ENCODE measurements around the gene MTCL1.

MTCL1 gene

DNA sequence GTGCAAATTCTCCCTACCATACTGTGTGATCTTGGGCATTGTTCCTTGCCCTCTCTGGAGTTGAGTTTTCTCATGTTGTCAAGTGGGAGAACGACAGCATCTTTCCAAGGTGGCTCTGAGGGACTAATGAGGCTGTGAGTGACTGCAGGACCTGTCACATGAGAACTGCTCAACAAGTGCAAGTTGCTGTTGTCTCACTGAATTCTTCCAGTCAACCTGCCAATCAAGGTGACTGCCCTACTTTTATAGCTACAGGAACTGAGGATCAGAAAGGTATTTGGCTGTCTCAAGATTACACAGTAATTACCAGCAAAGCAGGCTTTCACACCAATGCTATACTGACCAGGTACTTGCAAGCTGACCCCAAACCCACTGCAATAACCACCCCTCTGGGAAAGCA, 137.6 kb downstream of the MTCL1 start:
- no peak for DNase-seq

GRCh38 chr18:8844721-8845148, 139.4 kb downstream of the MTCL1 start:
- no peak for DNase-seq

- DNase-seq = no peak
These were observed 140.2 kb downstream of the MTCL1 start for GRCh38 chr18:8845506-8845905.

- no peak for DNase-seq
These were observed 141.9 kb downstream of the MTCL1 start for GRCh38 chr18:8847066-8847755.

DNA sequence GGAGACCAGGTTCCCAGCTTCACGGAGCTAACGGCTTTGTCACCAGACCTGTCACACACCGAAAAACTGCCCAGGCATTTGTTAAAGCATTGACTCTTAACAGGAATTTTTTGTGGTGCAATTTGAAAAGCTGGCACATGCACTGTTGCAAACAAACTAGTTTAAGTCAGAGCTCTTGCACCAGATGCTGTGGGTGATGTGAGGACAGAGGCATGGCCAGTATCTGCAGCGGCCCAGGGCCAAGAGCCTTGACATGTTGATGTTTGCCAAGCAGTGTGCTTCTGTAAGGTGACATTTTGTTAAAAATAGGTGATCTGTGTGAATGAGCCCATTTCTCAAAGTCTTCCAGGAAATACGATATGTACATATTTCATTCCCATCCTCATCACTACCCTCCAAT, 142.5 kb downstream of the MTCL1 start:
- peak; percentile 32 for DNase-seq

DNA sequence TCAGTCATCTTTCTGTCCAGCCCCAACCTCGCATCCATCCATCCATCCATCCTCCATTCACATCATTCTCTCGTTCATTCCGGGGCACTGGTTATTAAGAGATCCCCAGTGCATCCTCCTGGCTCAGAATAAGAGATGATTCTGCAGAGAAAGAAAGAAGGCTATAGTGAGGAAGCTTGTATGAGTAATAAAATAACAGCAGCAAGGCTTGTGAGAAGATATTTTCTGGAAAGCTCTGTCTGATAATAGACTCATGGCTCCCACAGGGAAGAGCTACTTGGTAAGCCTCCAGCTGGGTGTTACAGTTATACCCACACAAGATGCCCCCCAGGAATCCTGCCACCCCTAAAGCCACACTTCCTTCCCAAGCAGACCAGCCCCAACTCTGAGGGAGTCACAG, 143.2 kb downstream of the MTCL1 start:
- no peak for DNase-seq

GRCh38 chr18:8849696-8850095, 144.3 kb downstream of the MTCL1 start:
- DNase-seq = no peak

- DNase-seq = no peak
These were observed 146.3 kb downstream of the MTCL1 start for GRCh38 chr18:8851659-8852058.

GRCh38 chr18:8854550-8854949, 149.2 kb downstream of the MTCL1 start:
- DNase-seq = no peak

DNA sequence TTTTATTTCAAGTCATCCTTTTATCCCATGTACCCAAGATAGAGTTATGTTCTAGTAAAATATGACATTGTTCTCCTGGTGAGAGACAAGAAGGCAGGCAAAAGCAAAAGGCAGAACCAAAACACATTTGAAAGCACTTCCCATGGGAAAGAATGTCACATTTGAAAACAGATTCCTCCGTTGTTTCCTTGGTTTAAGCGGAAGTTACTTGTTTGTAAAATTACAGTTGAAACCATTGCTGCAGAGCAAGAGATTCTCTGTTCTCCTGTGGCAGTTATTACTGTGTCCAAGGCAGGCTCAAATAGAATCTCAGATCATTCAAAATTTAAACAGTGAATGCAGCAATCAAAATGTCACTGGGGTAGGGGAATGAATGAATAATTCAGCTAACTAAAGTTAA, 149.6 kb downstream of the MTCL1 start:
- no peak for DNase-seq

DNA sequence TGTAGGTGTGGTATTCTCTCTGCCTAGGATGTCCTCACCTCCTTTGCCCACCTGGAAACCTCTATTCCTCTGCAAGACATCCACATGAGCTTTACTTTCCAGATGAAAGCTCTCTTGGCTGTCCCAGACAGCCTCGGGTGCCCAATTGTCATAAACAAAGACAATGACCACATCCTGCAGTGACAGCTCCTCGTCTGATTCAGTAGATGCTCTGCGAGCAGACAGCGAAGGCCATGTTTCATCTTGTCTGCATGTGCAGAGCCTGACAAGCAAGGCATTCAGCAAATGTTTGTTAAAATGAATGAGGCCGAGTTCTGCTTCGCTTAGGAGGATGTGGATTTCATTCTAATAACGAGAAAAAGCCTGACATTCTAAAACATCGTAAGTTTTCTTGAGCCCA, 150.9 kb downstream of the MTCL1 start:
- DNase-seq = no peak

DNA sequence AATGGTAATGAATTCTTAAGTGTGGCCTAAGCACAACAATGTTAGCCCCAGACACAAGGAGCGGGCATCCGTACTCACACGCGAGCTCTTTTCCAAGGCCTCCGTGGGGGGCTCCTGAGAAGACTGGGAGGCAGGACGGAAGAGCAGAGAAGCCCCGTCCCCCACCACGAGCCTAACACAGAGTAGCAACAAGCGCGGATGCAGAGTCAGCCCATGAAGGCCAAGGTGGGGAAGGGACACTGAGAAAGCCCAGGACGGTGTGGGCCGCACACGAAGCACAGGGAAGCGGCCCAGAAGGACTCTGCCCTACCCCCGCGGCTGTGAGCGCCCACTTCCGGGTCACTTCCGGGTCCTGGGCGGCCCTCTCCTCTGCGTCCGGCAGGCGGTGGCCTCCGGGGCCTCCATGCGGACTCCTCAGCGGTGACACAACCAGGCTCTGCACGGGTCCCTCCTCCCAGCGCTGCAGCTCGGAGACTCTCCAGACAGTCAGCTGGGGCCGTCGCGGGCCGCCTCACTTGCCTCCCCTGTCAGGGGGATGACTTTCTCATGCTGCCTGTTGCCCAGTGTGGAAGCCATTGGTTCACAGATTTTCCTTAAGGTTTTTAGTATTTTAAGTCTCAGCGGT, 151.5 kb downstream of the MTCL1 start:
- DNase-seq = no peak

DNA sequence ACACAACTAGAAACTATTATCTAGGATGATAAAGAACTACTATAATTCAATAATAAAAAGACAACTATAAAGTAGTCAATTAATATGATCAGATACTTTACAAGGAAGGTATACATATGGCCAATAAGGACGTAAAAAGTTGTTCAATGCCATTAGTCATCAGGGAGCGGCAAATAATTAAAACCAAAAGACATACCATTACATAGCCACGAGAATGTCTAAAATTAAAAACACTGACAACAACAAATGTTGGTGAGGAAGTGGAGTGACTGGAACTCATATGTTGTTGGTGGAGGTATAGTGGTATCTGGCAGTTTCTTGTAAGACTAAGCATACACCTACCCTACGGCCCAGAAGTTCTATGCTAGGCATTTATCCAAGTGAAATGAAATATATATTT, 152.4 kb downstream of the MTCL1 start:
- DNase-seq = no peak

GRCh38 chr18:8858888-8859511, 153.6 kb downstream of the MTCL1 start:
- peak; percentile 17 for DNase-seq

- no peak for DNase-seq
These were observed 155.7 kb downstream of the MTCL1 start for GRCh38 chr18:8860845-8861642.

GRCh38 chr18:8863427-8863826, 158.1 kb downstream of the MTCL1 start:
- no peak for DNase-seq

- no peak for DNase-seq
These were observed 160.6 kb downstream of the MTCL1 start for GRCh38 chr18:8865934-8866333.

DNA sequence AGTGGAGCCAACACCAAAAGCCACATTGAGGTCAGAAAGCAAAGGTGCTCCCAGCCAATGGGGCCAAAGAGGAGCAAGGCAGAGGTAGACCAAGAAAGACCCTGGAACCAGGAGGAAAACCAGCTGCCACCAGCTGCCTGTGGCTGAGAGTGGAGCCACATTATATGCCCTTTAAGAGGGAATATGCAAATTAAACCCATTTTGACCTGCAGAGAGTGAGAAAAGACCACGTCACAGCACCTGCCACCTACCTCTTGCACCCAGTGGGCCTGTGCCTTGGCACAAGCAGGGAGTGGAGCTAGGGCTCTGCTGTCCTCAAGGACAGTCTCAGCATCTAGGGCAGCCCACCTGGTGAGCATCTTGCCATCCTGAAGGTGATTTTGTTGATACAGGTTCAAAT, 161.3 kb downstream of the MTCL1 start:
- no peak for DNase-seq

- DNase-seq = no peak
These were observed 162.9 kb downstream of the MTCL1 start for GRCh38 chr18:8868276-8868675.

DNA sequence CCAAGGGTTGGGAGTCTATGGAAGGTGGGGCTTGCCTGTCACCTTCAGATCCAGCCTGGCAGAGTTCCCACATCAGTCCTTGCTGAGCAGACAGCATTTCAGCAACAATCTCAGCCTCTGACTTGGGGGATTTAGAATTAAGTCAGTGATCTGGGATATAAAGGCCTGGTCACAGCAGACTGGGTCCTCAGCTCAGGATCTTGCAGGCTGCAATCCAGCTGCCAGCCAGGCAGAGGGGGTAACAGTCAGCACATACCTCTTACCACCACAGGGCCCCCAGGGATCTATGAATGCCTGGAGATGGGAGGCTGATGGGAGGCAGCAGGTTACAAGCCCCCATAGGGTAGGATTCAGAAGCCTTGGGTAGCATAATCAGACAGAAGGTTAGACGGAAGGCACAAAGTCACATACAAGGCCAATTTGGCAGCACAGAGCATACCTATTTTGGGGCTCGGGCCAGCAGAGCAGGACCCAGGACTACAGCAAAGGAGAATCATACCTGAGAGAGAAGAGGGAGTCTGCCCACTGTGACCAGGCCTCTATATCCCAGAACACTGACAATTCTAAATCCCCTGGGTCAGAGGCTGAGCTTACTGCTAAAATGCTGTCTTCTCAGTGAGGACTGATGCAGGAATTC, 163.5 kb downstream of the MTCL1 start:
- DNase-seq = no peak

- peak; percentile 84 for DNase-seq
These were observed 164.3 kb downstream of the MTCL1 start for GRCh38 chr18:8869696-8870095.

GRCh38 chr18:8870528-8870927, 165.2 kb downstream of the MTCL1 start:
- peak; percentile 89 for DNase-seq

DNA sequence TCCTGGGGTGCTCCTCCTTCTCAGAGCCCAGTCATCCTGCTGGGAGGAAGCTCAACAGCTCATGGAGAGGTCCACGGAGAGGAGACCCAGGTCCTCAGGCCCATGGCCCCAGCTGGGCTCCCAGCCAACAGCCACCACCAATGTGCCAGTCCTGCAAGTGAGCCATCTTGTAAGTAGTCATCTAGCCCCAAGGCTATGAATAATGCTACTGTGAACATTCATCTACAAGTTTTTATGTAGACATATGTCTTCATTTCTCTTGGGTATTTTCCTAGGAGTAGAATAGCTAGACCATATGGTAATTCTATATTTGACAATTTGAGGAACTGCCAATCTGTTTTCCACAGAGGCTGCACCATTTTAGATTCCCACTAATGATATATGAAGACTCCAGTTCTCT, 166.1 kb downstream of the MTCL1 start:
- peak; percentile 95 for DNase-seq
